HepG2 (cell line): ENCODE data around the gene CA4. TPM values are rescaled to one million over a fixed set of nuclear protein-coding genes. Genes with fewer than 3 reads are reported as not detected.
"Not testable (repeated sequence)": the region's sequence is repeated elsewhere in the genome, so short reads cannot be mapped to it uniquely, and the experiment has no call there.

Source experiments
- ATAC-seq: fragments of 200-7000 bp; cut with Tn5 transposase; 3 replicates; pipeline ENCODE4 v1.9.1; 2020; ENCODE audit warnings: mild to moderate bottlenecking, moderate library complexity
- BruUV-seq: library from RNA; stranded (reverse); fragments of 400-500 nt; replicated peaks from 2 replicates; lab custom pipeline; 2021; lab: Mats Ljungman, UMichigan
- CTCF ChIA-PET: fragments of 300-600 bp; formaldehyde crosslinking; extraction: SDS; loops from one replicate; lab custom pipeline; 2021; ENCODE audit warnings: low total read pairs, inconsistent platforms, low intra/inter-chr PET ratio; lab: Yijun Ruan, JAX
- POLR2A ChIA-PET: fragments of 350-600 bp; sonication (Branson Sonifier 250); formaldehyde crosslinking; loops from one replicate; lab custom pipeline; 2020; ENCODE audit warnings: antibody characterized with exemption, inconsistent platforms; lab: Yijun Ruan, JAX
- DNase-seq: peaks from one replicate; pipeline ENCODE4 v3.0.0-alpha.2; 2015; ENCODE audit warnings: low spot score
- FAIRE-seq: peaks from 3 replicates; lab custom pipeline; 2011; peaks lifted over from hg19 to GRCh38; lab: Jason Lieb, UNC
- H2AFZ ChIP-seq: one replicate; pipeline ENCODE4 v1.6.1; 2011; ENCODE audit warnings: low read length, inconsistent platforms
- H3K27ac ChIP-seq: fragments of 300-600 bp; 3 replicates; pipeline ENCODE4 v1.8.0; 2011; ENCODE audit warnings: mixed run types, mild to moderate bottlenecking, mixed read lengths, low read length, inconsistent platforms; ENCODE audit not compliant: insufficient read depth; ENCODE audit errors: extremely low read length
- H3K27me3 ChIP-seq, 2 experiments: fragments of 200-600 bp in 1 of 2; 2 replicates in 1 of 2; 3 replicates in 1 of 2; pipeline versions ENCODE4 v1.6.0 to v1.8.0; 2011; ENCODE audit warnings: low read length in 2 of 2, mild to moderate bottlenecking in 2 of 2, moderate library complexity in 2 of 2, inconsistent platforms in 1 of 2; ENCODE audit not compliant: insufficient read depth in 2 of 2, control insufficient read depth in 1 of 2
- H3K36me3 ChIP-seq, 2 experiments: fragments of 200-600 bp in 1 of 2; replicated peaks in 1 of 2; 2 replicates in 1 of 2; 3 replicates in 1 of 2; pipeline versions ENCODE4 v1.5.1 to v1.8.0; 2011; ENCODE audit warnings: low read length in 2 of 2, inconsistent platforms in 1 of 2; ENCODE audit not compliant: insufficient read depth in 2 of 2, control insufficient read depth in 1 of 2
- H3K4me1 ChIP-seq: 2 replicates; pipeline ENCODE4 v1.5.1; 2012; ENCODE audit warnings: low read length, inconsistent platforms; ENCODE audit not compliant: insufficient read depth
- H3K4me2 ChIP-seq: 2 replicates; pipeline ENCODE4 v1.6.0; 2011; ENCODE audit warnings: low read depth, low read length, inconsistent platforms
- H3K4me3 ChIP-seq, 3 experiments: fragments of 200-600 bp in 1 of 3; sonication (generic), shearing (Covaris generic) in 1 of 3; replicated peaks in 1 of 3; 2 replicates each; pipeline ENCODE4 v1.5.1; 2011 to 2016; ENCODE audit warnings: low read length in 3 of 3, inconsistent platforms in 2 of 3, low read depth in 2 of 3, mild to moderate bottlenecking in 2 of 3, control low read depth in 1 of 3, mixed read lengths in 1 of 3; ENCODE audit not compliant: insufficient read depth in 1 of 3
- H3K79me2 ChIP-seq: one replicate; pipeline ENCODE4 v1.6.1; 2011; ENCODE audit warnings: low read length, inconsistent platforms; ENCODE audit not compliant: insufficient read depth
- H3K9ac ChIP-seq: 2 replicates; pipeline ENCODE4 v1.6.0; 2011; ENCODE audit warnings: mild to moderate bottlenecking, low read depth, low read length, inconsistent platforms; ENCODE audit not compliant: insufficient read depth
- H3K9me3 ChIP-seq: 2 replicates; pipeline ENCODE4 v1.5.1; 2012; ENCODE audit warnings: mild to moderate bottlenecking, low read length
- H4K20me1 ChIP-seq: 2 replicates; pipeline ENCODE4 v1.6.0; 2011; ENCODE audit warnings: inconsistent platforms, mild to moderate bottlenecking, low read length, moderate library complexity; ENCODE audit not compliant: insufficient read depth
- CTCF ChIP-seq: sonication (generic); formaldehyde crosslinking; IDR thresholded peaks from 2 replicates; pipeline ENCODE4 v1.5.0; 2020; ENCODE audit warnings: mild to moderate bottlenecking, missing genetic modification reagents, moderate library complexity
- KLF16 ChIP-seq, 2 experiments: sonication (generic) in 1 of 2; formaldehyde crosslinking in 1 of 2; IDR thresholded peaks; 2 replicates each; pipeline versions ENCODE4 v1.6.1 to v1.8.0; 2016 to 2023; ENCODE audit warnings: missing genetic modification reagents in 2 of 2, missing compliant biosample characterization in 1 of 2
- MED8 ChIP-seq: sonication (generic); formaldehyde crosslinking; IDR thresholded peaks from 2 replicates; pipeline ENCODE4 v1.8.1; 2023; ENCODE audit warnings: mild to moderate bottlenecking, missing genetic modification reagents; ENCODE audit not compliant: insufficient replicate concordance
- NR2C2 ChIP-seq: sonication (generic); formaldehyde crosslinking; IDR thresholded peaks from 2 replicates; pipeline ENCODE4 v1.4.0; 2020; ENCODE audit warnings: missing genetic modification reagents, mild to moderate bottlenecking, moderate library complexity, borderline replicate concordance
- RAD21 ChIP-seq: fragments of 450-650 bp; formaldehyde crosslinking; IDR thresholded peaks from 2 replicates; pipeline ENCODE4 v1.5.0; 2020; ENCODE audit warnings: mild to moderate bottlenecking
- SMC3 ChIP-seq: IDR thresholded peaks from 2 replicates; pipeline ENCODE4 v1.6.1; 2011; ENCODE audit warnings: low read length, improper control_type of control experiment
- STAG1 ChIP-seq: sonication (generic); formaldehyde crosslinking; IDR thresholded peaks from 2 replicates; pipeline ENCODE4 v1.4.0; 2020; ENCODE audit warnings: missing genetic modification reagents
- ZNF770 ChIP-seq: sonication (generic); formaldehyde crosslinking; IDR thresholded peaks from 2 replicates; pipeline ENCODE4 v1.5.0; 2020; ENCODE audit warnings: mild to moderate bottlenecking, missing genetic modification reagents
- WGBS: methylation state at CpG from one replicate; pipeline ENCODE4 v1.1.6; 2017; ENCODE audit warnings: low lambda C conversion rate; 5-methylcytosine and 5-hydroxymethylcytosine counted together
- in situ Hi-C: cut with HindIII; loops from 2 replicates; pipeline ENCODE4 v1.10.0; 2017; ENCODE audit warnings: low pct_unique_long_range_greater_than_20kb; ENCODE audit not compliant: extremely low pct_ligation_motif_present
- intact Hi-C: fragments of 100-400 bp; cut with micrococcal nuclease; formaldehyde crosslinking; loops from one replicate; pipeline ENCODE4 v1.10.0; 2022; ENCODE audit not compliant: unreplicated experiment
- polyA plus RNA-seq, 8 experiments: library from polyadenylated mRNA; depleted of rRNA in 3 of 8; stranded (reverse) in 7 of 8; unstranded in 1 of 8; fragments of >200 nt; fragmentation: Illumina TruSeq in 4 of 8; extraction: Trizol in 4 of 8; gene quantifications; 2 replicates each; pipeline versions ENCODE4 v1.2.1 to v1.2.3, GENCODE V29; 2011 to 2016; ENCODE audit warnings: low read depth in 4 of 8, missing spikeins in 1 of 8, mixed read lengths in 1 of 8; ENCODE audit not compliant: insufficient read depth in 1 of 8
- total RNA-seq, 5 experiments: library from RNA; depleted of rRNA; stranded (reverse); fragments of >200 nt; fragmentation: Illumina TruSeq; extraction: Trizol; gene quantifications; 2 replicates each; pipeline ENCODE4 v1.2.3, GENCODE V29; 2016; ENCODE audit warnings: low read depth in 1 of 5

Gene CA4
- total and polyA plus RNA-seq, 2 of the 13 experiments (the other 11 are each of a cell fraction or from before 2014, with no cell fraction given): not detected

GRCh38 chr17:60174035-60174434, 24.3 kb downstream of the CA4 start (continued):
- TF ChIP-seq NR2C2 (peak; percentile 72; the same call in 1 of the 2 replicates), KLF16 (CRISPR knock-in tag; IDR thresholded peaks at IDR 0.05) (no peak)
- TF ChIP-seq, all 625 proteins: peak for 11

GRCh38 chr17:60174767-60175166, 25.0 kb downstream of the CA4 start:
- TF ChIP-seq RAD21: peak; percentile 28; the same call in 1 of the 2 replicates
- TF ChIP-seq CTCF (CRISPR knock-in tag): peak; percentile 64
- peak; percentile 97 for TF ChIP-seq ZNF770 (CRISPR knock-in tag)
- peak; percentile 15 for TF ChIP-seq MED8
- TF ChIP-seq SMC3: peak; percentile 17; the same call in 1 of the 2 replicates
- TF ChIP-seq STAG1 (CRISPR knock-in tag): peak; percentile 58
- TF ChIP-seq, all 625 proteins: peak for 6; not testable (repeated sequence) for 619
- H3K79me2 ChIP-seq, H3K9me3 ChIP-seq, BruUV-seq, H3K27me3 ChIP-seq, H4K20me1 ChIP-seq, H3K4me3 ChIP-seq, H3K4me2 ChIP-seq, POLR2A ChIA-PET, H2AFZ ChIP-seq, CTCF ChIA-PET, H3K27ac ChIP-seq, FAIRE-seq, in situ Hi-C loops, H3K9ac ChIP-seq: not testable (repeated sequence)
- H3K36me3 ChIP-seq: peaks cover 0 to 10% of the 10 kb centered on the region in 2 experiments; a peak in 3 of 5 replicates
- 92% methylated on average over 6 of the region's 6 CpGs for WGBS
- ATAC-seq (peak; percentile 58), DNase-seq (peak; percentile 36)
- H3K4me1 ChIP-seq: peaks cover 43% of the 10 kb centered on the region
- intact Hi-C loops: loop anchor here (2.0 kb wide), 1 partner anchor 32 kb away; no protein-coding TSS in a partner anchor

- CTCF ChIA-PET, H3K79me2 ChIP-seq, H3K4me3 ChIP-seq, H3K9ac ChIP-seq, ATAC-seq, POLR2A ChIA-PET, in situ Hi-C loops, intact Hi-C loops, H3K9me3 ChIP-seq, DNase-seq, BruUV-seq, H4K20me1 ChIP-seq, H2AFZ ChIP-seq, H3K4me2 ChIP-seq, H3K27ac ChIP-seq, FAIRE-seq, H3K27me3 ChIP-seq: not testable (repeated sequence)
- peaks cover 23% of the 10 kb centered on the region for H3K4me1 ChIP-seq
- H3K36me3 ChIP-seq: peaks cover 0 to 19% of the 10 kb centered on the region in 2 experiments; a peak in 3 of 5 replicates
- 95% methylated on average over 5 of the region's 5 CpGs for WGBS
Observed at GRCh38 chr17:60176763-60177162, 27.0 kb downstream of the CA4 start.
